GM12878 (cell line): ENCODE data around the gene FOXP4.

Source experiments
- BCLAF1 ChIP-seq: fragments of 450-650 bp; IDR thresholded peaks from 2 replicates; pipeline ENCODE4 v1.6.1; 2017; ENCODE audit warnings: antibody characterized with exemption, mild to moderate bottlenecking, moderate library complexity
- IKZF1 ChIP-seq: fragments of 450-650 bp; conservative IDR thresholded peaks from 2 replicates; pipeline ENCODE4 v1.6.1; 2017; ENCODE audit warnings: antibody characterized with exemption, mild to moderate bottlenecking
- MXI1 ChIP-seq: fragments of 150-350 bp; IDR thresholded peaks from 2 replicates; pipeline ENCODE4 v1.6.1; 2011; ENCODE audit warnings: low read depth, mild to moderate bottlenecking, inconsistent platforms, low read length, improper control_type of control experiment
- RFX5 ChIP-seq: IDR thresholded peaks from 2 replicates; pipeline ENCODE4 v1.6.1; 2011; ENCODE audit warnings: low read depth, low read length, improper control_type of control experiment
- SUZ12 ChIP-seq: fragments of 200-600 bp; sonication (generic); IDR thresholded peaks from one replicate; pipeline ENCODE4 v1.6.1; 2018; ENCODE audit warnings: antibody characterized with exemption, mild to moderate bottlenecking; ENCODE audit not compliant: unreplicated experiment
- ZNF274 ChIP-seq: IDR thresholded peaks from one replicate; pipeline ENCODE4 v1.8.0; 2011; ENCODE audit not compliant: insufficient read length, insufficient read depth

GRCh38 chr6:41578217-41579087 is 32.3 kb downstream of the FOXP4 start:
- no peak for TF ChIP-seq SUZ12
- no peak for TF ChIP-seq ZNF274
- TF ChIP-seq IKZF1, result no peak
- no peak for TF ChIP-seq RFX5
- no peak for TF ChIP-seq BCLAF1
- TF ChIP-seq MXI1, result no peak
